ENCODE results near the gene LHX3.
A peak's percentile ranks its signal among the peaks of the same experiment; 100 is the strongest.

LHX3 gene

GRCh38 chr9:136226680-136227407 lies 21.9 kb upstream of the LHX3 start:
- TF ChIP-seq EZH2phosphoT487 (IDR thresholded peaks at IDR 0.05; ENCODE audit: low read length) (no peak), CTCF (IDR thresholded peaks at IDR 0.05; ENCODE audit: low read length) (no peak), EZH2 (optimal IDR thresholded peaks at IDR 0.05; ENCODE audit: low read depth, low read length) (no peak)
- Histone ChIP-seq H3K79me2 (ENCODE audit: low read length) (peaks cover 75% of the 10 kb centered on the region), H2AFZ (ENCODE audit: low read length) (no peak overlapping the region), H3K9ac (ENCODE audit: low read length) (no peak overlapping the region), H4K20me1 (ENCODE audit: insufficient read depth, low read length) (peaks cover 5% of the 10 kb centered on the region; the same call in 1 of the 2 replicates), H3K9me3 (replicated peaks; ENCODE audit: insufficient read depth, low read length) (no peaks in the 10 kb centered on the region), H3K4me1 (ENCODE audit: low read length) (no peaks in the 10 kb centered on the region), H3K4me2 (ENCODE audit: low read depth, low read length) (no peak overlapping the region), H3K27me3 (replicated peaks; ENCODE audit: insufficient read depth, low read length) (no peaks in the 10 kb centered on the region), H3K4me3 (ENCODE audit: low read length) (no peak overlapping the region), H3K9me2 (replicated peaks; ENCODE audit: insufficient read depth, low read length) (no peaks in the 10 kb centered on the region), H3K36me3 (replicated peaks; ENCODE audit: insufficient read depth, low read length) (no peaks in the 10 kb centered on the region; the same call in 1 of the 2 replicates), H3F3A (ENCODE audit: insufficient read depth, low read length) (no peaks in the 10 kb centered on the region), H3K27ac (ENCODE audit: low read length) (no peak overlapping the region)
- DNase-seq = no peak

GRCh38 chr9:136225748-136226679 lies 21.1 kb upstream of the LHX3 start:
- no peaks in the 10 kb centered on the region for H3F3A ChIP-seq (ENCODE audit: insufficient read depth, low read length)
- no peak overlapping the region for H3K27ac ChIP-seq (ENCODE audit: low read length)
- no peaks in the 10 kb centered on the region for H3K27me3 ChIP-seq (replicated peaks; ENCODE audit: insufficient read depth, low read length)
- H3K4me3 ChIP-seq (ENCODE audit: low read length) = no peak overlapping the region
- no peaks in the 10 kb centered on the region for H3K9me2 ChIP-seq (replicated peaks; ENCODE audit: insufficient read depth, low read length)
- H3K9ac ChIP-seq (ENCODE audit: low read length) = no peak overlapping the region
- TF ChIP-seq CTCF (IDR thresholded peaks at IDR 0.05; ENCODE audit: low read length) (peak; percentile 85), EZH2 (optimal IDR thresholded peaks at IDR 0.05; ENCODE audit: low read depth, low read length) (no peak)
- H3K4me1 ChIP-seq (ENCODE audit: low read length) = no peaks in the 10 kb centered on the region
- no peak overlapping the region for H2AFZ ChIP-seq (ENCODE audit: low read length)
- peaks cover 5% of the 10 kb centered on the region; the same call in 1 of the 2 replicates for H4K20me1 ChIP-seq (ENCODE audit: insufficient read depth, low read length)
- peak; percentile 62 for DNase-seq
- H3K4me2 ChIP-seq (ENCODE audit: low read depth, low read length) = no peak overlapping the region
- H3K36me3 ChIP-seq (replicated peaks; ENCODE audit: insufficient read depth, low read length) = no peaks in the 10 kb centered on the region; the same call in 1 of the 2 replicates
- H3K79me2 ChIP-seq (ENCODE audit: low read length) = peaks cover 70% of the 10 kb centered on the region
- no peaks in the 10 kb centered on the region for H3K9me3 ChIP-seq (replicated peaks; ENCODE audit: insufficient read depth, low read length)

GRCh38 chr9:136225366-136225747 lies 20.4 kb upstream of the LHX3 start:
- Histone ChIP-seq H3K4me3 (ENCODE audit: low read length) (no peak overlapping the region), H3K4me2 (ENCODE audit: low read depth, low read length) (no peak overlapping the region), H3F3A (ENCODE audit: insufficient read depth, low read length) (no peaks in the 10 kb centered on the region), H3K27me3 (replicated peaks; ENCODE audit: insufficient read depth, low read length) (no peaks in the 10 kb centered on the region), H3K9ac (ENCODE audit: low read length) (no peak overlapping the region), H3K36me3 (replicated peaks; ENCODE audit: insufficient read depth, low read length) (no peaks in the 10 kb centered on the region; the same call in 1 of the 2 replicates), H3K9me3 (replicated peaks; ENCODE audit: insufficient read depth, low read length) (no peaks in the 10 kb centered on the region), H3K9me2 (replicated peaks; ENCODE audit: insufficient read depth, low read length) (no peaks in the 10 kb centered on the region), H3K4me1 (ENCODE audit: low read length) (no peaks in the 10 kb centered on the region), H3K79me2 (ENCODE audit: low read length) (peaks cover 63% of the 10 kb centered on the region), H2AFZ (ENCODE audit: low read length) (no peak overlapping the region), H3K27ac (ENCODE audit: low read length) (no peak overlapping the region), H4K20me1 (ENCODE audit: insufficient read depth, low read length) (peaks cover 5% of the 10 kb centered on the region; the same call in 1 of the 2 replicates)
- TF ChIP-seq EZH2 (optimal IDR thresholded peaks at IDR 0.05; ENCODE audit: low read depth, low read length) (no peak), CTCF (IDR thresholded peaks at IDR 0.05; ENCODE audit: low read length) (no peak), EZH2phosphoT487 (IDR thresholded peaks at IDR 0.05; ENCODE audit: low read length) (no peak)
- no peak for DNase-seq
